Measurements from ENCODE around the gene RARB.

Gene RARB

DNA sequence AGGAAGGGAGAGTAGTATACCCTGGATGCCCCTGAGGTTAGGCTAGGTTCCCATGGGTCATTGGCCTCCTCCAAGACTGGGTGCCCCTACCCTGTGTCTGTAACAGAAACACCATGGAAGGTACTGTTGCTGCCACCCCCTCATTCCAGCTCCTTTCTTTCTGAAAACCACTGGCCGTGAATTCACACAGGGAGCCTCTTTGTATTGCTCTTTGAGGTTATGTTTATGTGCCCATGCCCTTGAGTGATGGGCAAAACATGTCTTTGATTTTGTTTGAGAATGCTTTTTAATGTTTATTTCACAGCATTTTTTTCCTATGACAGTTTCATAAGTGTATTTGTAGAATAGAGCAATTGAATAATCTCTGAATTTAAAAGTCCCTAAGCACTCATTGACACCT, 79.7 kb downstream of the RARB start:
- no peak for DNase-seq (ENCODE audit: low read depth)
- TF ChIP-seq, protein P1, sequence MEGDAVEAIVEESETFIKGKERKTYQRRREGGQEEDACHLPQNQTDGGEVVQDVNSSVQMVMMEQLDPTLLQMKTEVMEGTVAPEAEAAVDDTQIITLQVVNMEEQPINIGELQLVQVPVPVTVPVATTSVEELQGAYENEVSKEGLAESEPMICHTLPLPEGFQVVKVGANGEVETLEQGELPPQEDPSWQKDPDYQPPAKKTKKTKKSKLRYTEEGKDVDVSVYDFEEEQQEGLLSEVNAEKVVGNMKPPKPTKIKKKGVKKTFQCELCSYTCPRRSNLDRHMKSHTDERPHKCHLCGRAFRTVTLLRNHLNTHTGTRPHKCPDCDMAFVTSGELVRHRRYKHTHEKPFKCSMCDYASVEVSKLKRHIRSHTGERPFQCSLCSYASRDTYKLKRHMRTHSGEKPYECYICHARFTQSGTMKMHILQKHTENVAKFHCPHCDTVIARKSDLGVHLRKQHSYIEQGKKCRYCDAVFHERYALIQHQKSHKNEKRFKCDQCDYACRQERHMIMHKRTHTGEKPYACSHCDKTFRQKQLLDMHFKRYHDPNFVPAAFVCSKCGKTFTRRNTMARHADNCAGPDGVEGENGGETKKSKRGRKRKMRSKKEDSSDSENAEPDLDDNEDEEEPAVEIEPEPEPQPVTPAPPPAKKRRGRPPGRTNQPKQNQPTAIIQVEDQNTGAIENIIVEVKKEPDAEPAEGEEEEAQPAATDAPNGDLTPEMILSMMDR (IDR thresholded peaks at IDR 0.05; ENCODE audit: insufficient read depth, low read depth, low read length, missing control alignments) = no peak
- no peak overlapping the region for H3K4me3 ChIP-seq (ENCODE audit: low read depth, low read length)

GRCh38 chr3:25508433-25508832, 80.4 kb downstream of the RARB start:
- DNase-seq (ENCODE audit: low read depth) = no peak
- TF ChIP-seq, protein P1 (IDR thresholded peaks at IDR 0.05; ENCODE audit: insufficient read depth, low read depth, low read length, missing control alignments) = no peak

DNA sequence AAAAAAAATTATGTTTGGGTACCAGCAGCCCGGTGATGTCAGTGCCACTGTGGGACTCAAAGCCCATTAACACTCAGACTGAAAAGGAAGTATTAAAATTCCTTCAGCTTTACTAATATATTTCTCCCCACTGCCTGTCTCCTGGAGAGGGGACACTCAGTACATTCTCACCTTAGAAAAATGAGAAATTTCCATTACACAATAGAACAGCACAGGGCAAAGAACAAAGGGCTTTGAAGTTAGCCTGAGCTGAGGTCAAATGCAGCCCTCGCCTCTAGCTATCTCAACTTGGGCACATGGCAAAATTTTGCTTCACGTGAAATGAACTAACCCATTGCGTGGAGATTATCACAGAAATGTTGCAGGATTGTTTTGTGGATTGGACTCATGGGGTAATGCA, 80.8 kb downstream of the RARB start:
- no peak overlapping the region for H3K4me3 ChIP-seq (ENCODE audit: low read depth, low read length)
- TF ChIP-seq, protein P1 (IDR thresholded peaks at IDR 0.05; ENCODE audit: insufficient read depth, low read depth, low read length, missing control alignments) = no peak
- DNase-seq (ENCODE audit: low read depth) = no peak

More at GRCh38 chr3:25508433-25508832, 80.4 kb downstream of the RARB start:
- no peak overlapping the region for H3K4me3 ChIP-seq (ENCODE audit: low read depth, low read length)

- TF ChIP-seq, protein P1 (IDR thresholded peaks at IDR 0.05; ENCODE audit: insufficient read depth, low read depth, low read length, missing control alignments) = no peak
- no peak for DNase-seq (ENCODE audit: low read depth)
- no peak overlapping the region for H3K4me3 ChIP-seq (ENCODE audit: low read depth, low read length)
Measured at GRCh38 chr3:25510797-25511196, 82.7 kb downstream of the RARB start.

- DNase-seq (ENCODE audit: low read depth) = no peak
- no peak overlapping the region for H3K4me3 ChIP-seq (ENCODE audit: low read depth, low read length)
- TF ChIP-seq, protein P1 (IDR thresholded peaks at IDR 0.05; ENCODE audit: insufficient read depth, low read depth, low read length, missing control alignments) = no peak
Measured at GRCh38 chr3:25511972-25512721, 84.1 kb downstream of the RARB start.

DNA sequence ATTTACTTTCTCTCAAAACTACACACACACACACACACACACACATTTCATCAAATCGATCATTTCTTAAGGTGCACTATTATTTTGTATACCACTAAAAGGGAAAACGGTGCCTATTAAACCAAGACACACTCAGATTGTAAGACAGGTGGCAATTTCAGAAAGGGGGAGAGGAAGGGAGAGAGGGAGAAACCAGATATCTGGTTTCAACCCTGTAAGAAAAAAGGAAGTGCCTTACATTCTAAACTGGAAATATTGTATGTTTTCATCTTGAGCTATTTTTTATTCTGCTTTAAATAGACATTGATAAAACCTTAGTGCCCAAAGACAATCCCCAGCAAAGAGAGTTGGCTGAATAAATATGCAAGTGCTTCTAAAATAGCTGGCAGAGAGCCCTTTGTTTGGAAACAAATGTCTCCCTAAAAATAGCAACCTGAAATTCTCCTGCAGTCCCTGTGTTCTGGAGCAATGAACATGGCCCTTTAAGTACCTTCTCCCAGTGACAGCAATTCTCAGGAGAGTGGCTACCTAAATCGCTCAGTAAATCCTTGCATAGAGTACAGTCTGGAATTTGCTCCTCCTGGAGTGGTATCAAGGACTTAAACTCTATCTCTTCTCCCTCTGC, 85.7 kb downstream of the RARB start:
- no peak overlapping the region for H3K4me3 ChIP-seq (ENCODE audit: low read depth, low read length)
- no peak for DNase-seq (ENCODE audit: low read depth)
- TF ChIP-seq, protein P1 (IDR thresholded peaks at IDR 0.05; ENCODE audit: insufficient read depth, low read depth, low read length, missing control alignments) = no peak
